VCaP (cell line): ENCODE results near the gene OR1Q1.
"Not testable (repeated sequence)": the region's sequence is repeated elsewhere in the genome, so short reads cannot be mapped to it uniquely, and the experiment has no call there.

Experiments used
- H3K27ac ChIP-seq: fragments of 450-650 bp; 2 replicates; pipeline ENCODE4 v1.5.1; 2017
- CTCF ChIP-seq: fragments of 450-650 bp; conservative IDR thresholded peaks from 2 replicates; pipeline ENCODE4 v1.5.1; 2017; ENCODE audit warnings: mild to moderate bottlenecking, moderate library complexity

The OR1Q1 gene, protein sequence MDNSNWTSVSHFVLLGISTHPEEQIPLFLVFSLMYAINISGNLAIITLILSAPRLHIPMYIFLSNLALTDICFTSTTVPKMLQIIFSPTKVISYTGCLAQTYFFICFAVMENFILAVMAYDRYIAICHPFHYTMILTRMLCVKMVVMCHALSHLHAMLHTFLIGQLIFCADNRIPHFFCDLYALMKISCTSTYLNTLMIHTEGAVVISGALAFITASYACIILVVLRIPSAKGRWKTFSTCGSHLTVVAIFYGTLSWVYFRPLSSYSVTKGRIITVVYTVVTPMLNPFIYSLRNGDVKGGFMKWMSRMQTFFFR

DNA sequence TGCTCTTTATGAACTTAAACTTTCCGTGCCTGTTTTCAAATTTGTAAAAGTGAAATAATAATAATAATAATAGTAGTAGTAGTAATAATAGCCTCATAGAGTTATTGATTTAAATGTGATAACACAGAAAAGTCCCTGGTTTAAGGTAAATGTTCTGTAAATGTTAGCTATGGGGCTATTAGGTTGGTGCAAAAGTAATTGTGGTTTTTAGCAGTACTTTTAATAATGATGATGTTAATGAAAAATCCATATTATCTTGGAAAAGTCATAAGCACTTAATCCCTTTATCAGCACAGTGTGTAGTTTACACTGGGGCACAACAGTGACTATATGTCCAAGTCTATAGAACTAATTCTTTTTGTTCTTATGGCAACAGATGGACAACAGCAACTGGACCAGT, at the start of gene OR1Q1:
Gene OR1Q1, plus strand, starts transcription at position 377 of the 400 bp plus-strand sequence. Its CDS starts 0 bp downstream, at position 377.
- H3K27ac ChIP-seq, result no peak within 1 kb of the TSS
- TF ChIP-seq CTCF, result no peak

GRCh38 chr9:122567901-122568300, 46.6 kb upstream of the OR1Q1 start:
- H3K27ac ChIP-seq, result no peak overlapping the region
- TF ChIP-seq CTCF, result no peak

- H3K27ac ChIP-seq, result no peak overlapping the region
- TF ChIP-seq CTCF, result no peak
These were observed 42.1 kb upstream of the OR1Q1 start for GRCh38 chr9:122572456-122572855.

- H3K27ac ChIP-seq, result no peak overlapping the region
- TF ChIP-seq CTCF, result no peak
These were observed 34.7 kb upstream of the OR1Q1 start for GRCh38 chr9:122579874-122580273.

DNA sequence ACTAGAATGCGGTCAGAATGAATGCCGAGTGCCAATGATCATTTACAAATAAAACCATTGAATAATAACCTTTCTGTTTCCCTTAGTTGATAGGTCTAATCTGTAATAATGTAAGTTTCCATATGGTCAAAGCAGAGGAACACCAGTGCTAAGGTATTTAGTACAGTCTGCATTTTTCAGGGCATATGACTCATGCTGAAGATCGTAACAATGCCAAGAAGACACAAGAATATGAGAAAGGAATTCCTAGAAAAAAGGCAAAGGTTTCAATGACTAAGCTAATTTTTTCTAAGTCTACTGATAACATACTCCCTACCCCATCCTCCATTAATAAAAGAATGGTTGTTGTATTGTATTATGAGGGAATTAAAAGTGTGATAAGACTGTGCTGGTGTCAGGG, 34.2 kb upstream of the OR1Q1 start:
- no peak for TF ChIP-seq CTCF
- no peak overlapping the region for H3K27ac ChIP-seq

- not testable (repeated sequence) for H3K27ac ChIP-seq
These were observed 31.3 kb upstream of the OR1Q1 start, which contains the start of gene OR1L8 for GRCh38 chr9:122583284-122583683. TSS of gene OR1L8 (minus strand) at chr9:122583384. CDS start at chr9:122568477, 14,907 bp downstream.

DNA sequence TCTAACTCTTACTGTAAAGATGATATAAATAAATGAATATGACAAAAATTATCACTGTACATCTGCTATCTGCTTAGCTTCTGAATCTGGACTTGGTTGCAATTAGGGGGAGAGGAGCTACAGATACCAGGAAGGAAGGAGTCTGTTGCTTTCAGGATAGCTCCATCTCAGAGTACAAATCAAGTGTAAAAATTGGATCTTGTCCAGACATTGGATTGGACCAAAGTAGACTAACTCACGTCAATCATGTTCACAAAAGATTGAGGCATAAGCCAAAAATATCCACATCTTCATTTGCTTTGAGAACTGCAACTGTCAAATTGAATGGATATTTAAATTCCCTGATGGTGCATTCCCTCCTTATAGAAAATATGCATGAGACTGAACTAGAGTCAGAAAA, 8.8 kb upstream of the OR1Q1 start:
- TF ChIP-seq CTCF, result no peak
- H3K27ac ChIP-seq, result no peak overlapping the region

- TF ChIP-seq CTCF, result no peak
- H3K27ac ChIP-seq, result no peak overlapping the region
These were observed 8.0 kb upstream of the OR1Q1 start for GRCh38 chr9:122606587-122606986.
